ENCODE measurements around the gene FAM217A. TPM values are rescaled to one million over a fixed set of nuclear protein-coding genes. Genes with fewer than 3 reads are reported as not detected.

The FAM217A gene
- total RNA-seq, 1 experiment from 2014 or later, result not detected

- H3K27ac ChIP-seq (ENCODE audit: low read depth, low read length), result no peak overlapping the region
- no peaks in the 10 kb centered on the region for H3K9me2 ChIP-seq (ENCODE audit: insufficient read depth)
- H4K20me1 ChIP-seq (ENCODE audit: insufficient read depth), result peaks cover 43% of the 10 kb centered on the region; the same call in 1 of the 2 replicates
- ChIA-PET RAD21 (ENCODE audit: low non-redundant PET in 1 of 2, low total read pairs in 2 of 2, uncharacterized antibody in 2 of 2, unreplicated experiment in 2 of 2) (no interaction called here), POLR2A (interaction anchor here (1.0 kb wide), 1 partner anchor 9 kb away, joined by 6 read pairs; a partner anchor contains a TSS), CTCF (no interaction called here)
- H3K9ac ChIP-seq (ENCODE audit: low read length), result no peak overlapping the region
- no peak for ATAC-seq
- peaks cover 99% of the 10 kb centered on the region for H3K79me2 ChIP-seq (ENCODE audit: insufficient read depth, low read length)
- H3K9me3 ChIP-seq (ENCODE audit: control insufficient read depth in 1 of 2, insufficient read depth in 1 of 2, low read depth in 1 of 2, low read length in 2 of 2), result no peaks in the 10 kb centered on the region
- intact Hi-C loops (cut with micrococcal nuclease), result no loop called here
- no peak overlapping the region for H3K4me2 ChIP-seq (ENCODE audit: low read length)
- no TSS peak for BruUV-seq (replicated peaks)
- H3K27me3 ChIP-seq (ENCODE audit: insufficient read depth, low read length), result no peaks in the 10 kb centered on the region
- H3K4me3 ChIP-seq (replicated peaks in 1 of 2; ENCODE audit: low read depth in 1 of 2, low read length in 2 of 2), result no peak overlapping the region
- H3K36me3 ChIP-seq (ENCODE audit: control insufficient read depth in 1 of 2, insufficient read depth in 2 of 2, low read length in 2 of 2), result peaks cover 12 to 16% of the 10 kb centered on the region in 2 experiments; a peak in 3 of 4 replicates
- TF ChIP-seq ATF3 (IDR thresholded peaks at IDR 0.05), result no peak
- no peak for TF ChIP-seq ZNF274 (IDR thresholded peaks at IDR 0.05; ENCODE audit: low read depth, low read length)
- TF ChIP-seq SIN3A (IDR thresholded peaks at IDR 0.05; ENCODE audit: low read depth), result no peak
- no peak for TF ChIP-seq POLR2AphosphoS5 (IDR thresholded peaks at IDR 0.05; ENCODE audit: low read depth, low read length)
- TF ChIP-seq EGR1 (IDR thresholded peaks at IDR 0.05; ENCODE audit: low read depth), result no peak
- no peak for TF ChIP-seq ZFX (IDR thresholded peaks at IDR 0.05)
- TF ChIP-seq TCF7L2 (IDR thresholded peaks at IDR 0.05; ENCODE audit: borderline replicate concordance, extremely low read depth, insufficient read depth, insufficient read length), result no peak
- TF ChIP-seq RAD21 (IDR thresholded peaks at IDR 0.05; ENCODE audit: low read depth), result no peak
- TF ChIP-seq EZH2 (IDR thresholded peaks at IDR 0.05), result no peak
- no peak for TF ChIP-seq CEBPB (IDR thresholded peaks at IDR 0.05; ENCODE audit: low read depth)
- no peak for TF ChIP-seq CBX3 (IDR thresholded peaks at IDR 0.05; ENCODE audit: low read depth)
- DNase-seq (ENCODE audit: low read depth, low spot score), result no peak
- peaks cover 0 to 4% of the 10 kb centered on the region in 2 experiments; a peak in 1 of 4 replicates for H3K4me1 ChIP-seq (ENCODE audit: control insufficient read depth in 1 of 2, insufficient read depth in 2 of 2, low read length in 2 of 2)
- H2AFZ ChIP-seq (ENCODE audit: low read depth, low read length, poor library complexity, severe bottlenecking), result no peak overlapping the region
Observed at GRCh38 chr6:4029687-4030086, 49.2 kb downstream of the FAM217A start.

GRCh38 chr6:4028051-4028450 lies 50.9 kb downstream of the FAM217A start:
- no peak overlapping the region for H3K4me3 ChIP-seq (replicated peaks in 1 of 2; ENCODE audit: low read depth in 1 of 2, low read length in 2 of 2)
- peaks cover 51% of the 10 kb centered on the region; the same call in 1 of the 2 replicates for H4K20me1 ChIP-seq (ENCODE audit: insufficient read depth)
- no peaks in the 10 kb centered on the region for H3K9me3 ChIP-seq (ENCODE audit: control insufficient read depth in 1 of 2, insufficient read depth in 1 of 2, low read depth in 1 of 2, low read length in 2 of 2)
- ATAC-seq (no peak), DNase-seq (ENCODE audit: low read depth, low spot score) (no peak)
- intact Hi-C loops (cut with micrococcal nuclease), result no loop called here
- no peak overlapping the region for H2AFZ ChIP-seq (ENCODE audit: low read depth, low read length, poor library complexity, severe bottlenecking)
- H3K36me3 ChIP-seq (ENCODE audit: control insufficient read depth in 1 of 2, insufficient read depth in 2 of 2, low read length in 2 of 2), result peaks cover 5 to 19% of the 10 kb centered on the region in 2 experiments; a peak in 3 of 4 replicates
- H3K27ac ChIP-seq (ENCODE audit: low read depth, low read length), result no peak overlapping the region
- H3K4me1 ChIP-seq (ENCODE audit: control insufficient read depth in 1 of 2, insufficient read depth in 2 of 2, low read length in 2 of 2), result peaks cover 0 to 7% of the 10 kb centered on the region in 2 experiments; a peak in 3 of 4 replicates
- ChIA-PET RAD21 (ENCODE audit: low non-redundant PET in 1 of 2, low total read pairs in 2 of 2, uncharacterized antibody in 2 of 2, unreplicated experiment in 2 of 2) (no interaction called here), CTCF (no interaction called here), POLR2A (no interaction called here)
- H3K27me3 ChIP-seq (ENCODE audit: insufficient read depth, low read length), result no peaks in the 10 kb centered on the region
- H3K79me2 ChIP-seq (ENCODE audit: insufficient read depth, low read length), result peaks cover 99% of the 10 kb centered on the region
- no TSS peak for BruUV-seq (replicated peaks)
- no peak overlapping the region for H3K9ac ChIP-seq (ENCODE audit: low read length)
- no peaks in the 10 kb centered on the region for H3K9me2 ChIP-seq (ENCODE audit: insufficient read depth)
- H3K4me2 ChIP-seq (ENCODE audit: low read length), result no peak overlapping the region
- no peak for TF ChIP-seq SIN3A (IDR thresholded peaks at IDR 0.05; ENCODE audit: low read depth)
- TF ChIP-seq JUND (IDR thresholded peaks at IDR 0.05), result no peak
- no peak for TF ChIP-seq EZH2 (IDR thresholded peaks at IDR 0.05)
- TF ChIP-seq ATF3 (IDR thresholded peaks at IDR 0.05), result no peak
- TF ChIP-seq SP1 (IDR thresholded peaks at IDR 0.05; ENCODE audit: low read depth), result no peak
- TF ChIP-seq CTCF (IDR thresholded peaks at IDR 0.05 in 2 of 3, conservative IDR thresholded peaks at IDR 0.05 in 1 of 3; ENCODE audit: borderline replicate concordance in 1 of 3, insufficient read depth in 1 of 3, low read depth in 2 of 3, low read length in 2 of 3), result no peak
- no peak for TF ChIP-seq EGR1 (IDR thresholded peaks at IDR 0.05; ENCODE audit: low read depth)
- TF ChIP-seq POLR2AphosphoS5 (IDR thresholded peaks at IDR 0.05; ENCODE audit: low read depth, low read length), result no peak
